Activated T-helper 2 cell treated with anti-CD3 and anti-CD28 coated beads, Interferon-gamma antibody, Interleukin-2, Interleukin-4, amounts not matched to agents 10 μg/mL and 5 μg/mL and 100 μg/mL, durations not matched to agents 14 hours and 24 hours and 36 hours (primary cell): ENCODE results near the gene SORBS1. TPM values are rescaled to one million over a fixed set of nuclear protein-coding genes. Genes with fewer than 3 reads are reported as not detected.

ENCODE experiments used
- DNase-seq: peaks from one replicate; pipeline ENCODE4 v3.0.0; 2021; ENCODE audit warnings: low spot score
- H3K27ac Mint-ChIP-seq: one replicate; pipeline ENCODE4 v1.8.0; 2021; ENCODE audit warnings: mixed read lengths
- H3K27me3 Mint-ChIP-seq: one replicate; pipeline ENCODE4 v1.8.0; 2021; ENCODE audit warnings: low read depth, mixed read lengths
- H3K36me3 Mint-ChIP-seq: one replicate; pipeline ENCODE4 v1.8.0; 2021; ENCODE audit warnings: low read depth, mixed read lengths
- H3K4me1 Mint-ChIP-seq: one replicate; pipeline ENCODE4 v1.8.0; 2021; ENCODE audit warnings: low read depth, mixed read lengths
- H3K4me3 Mint-ChIP-seq: one replicate; pipeline ENCODE4 v1.8.0; 2021; ENCODE audit warnings: low read depth, mild to moderate bottlenecking, moderate library complexity, mixed read lengths
- H3K9me3 Mint-ChIP-seq: one replicate; pipeline ENCODE4 v1.8.0; 2021; ENCODE audit warnings: mixed read lengths
- intact Hi-C: fragments of 100-400 bp; cut with micrococcal nuclease; formaldehyde crosslinking; loops from one replicate; pipeline ENCODE4 v1.15.1; 2023
- total RNA-seq: library from RNA; stranded (reverse); gene quantifications from 2 replicates; pipeline ENCODE4 v1.2.3, GENCODE V29; 2022

SORBS1 gene
- total RNA-seq, 1 donor from 2014 or later, result 0.43 TPM

DNA sequence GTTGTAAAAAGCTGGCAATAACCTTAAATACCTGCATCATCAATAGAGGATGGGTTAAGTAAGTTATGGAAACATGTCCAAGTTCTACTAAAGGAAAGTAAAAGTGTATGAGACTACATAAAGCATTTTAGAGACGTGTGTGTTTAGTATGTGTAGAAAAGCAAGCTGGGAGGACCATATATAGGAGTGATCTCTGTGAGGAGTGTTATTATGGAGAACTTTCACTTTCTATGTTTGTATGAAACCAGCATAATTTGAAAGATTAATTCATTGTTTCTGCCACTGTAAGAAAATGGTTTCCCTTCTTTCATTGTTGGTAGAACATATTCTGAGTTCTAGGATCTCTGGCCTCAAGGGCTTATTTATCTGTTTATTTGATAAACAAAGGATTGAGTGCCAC is 251.2 kb downstream of the SORBS1 start:
- intact Hi-C loops, result no loop called here
- Mint-ChIP-seq H3K27me3 (peaks cover 17% of the 10 kb centered on the region), H3K27ac (no peak overlapping the region), H3K4me1 (peaks cover 24% of the 10 kb centered on the region), H3K9me3 (no peaks in the 10 kb centered on the region), H3K36me3 (no peaks in the 10 kb centered on the region), H3K4me3 (no peak overlapping the region)
- DNase-seq, result no peak

DNA sequence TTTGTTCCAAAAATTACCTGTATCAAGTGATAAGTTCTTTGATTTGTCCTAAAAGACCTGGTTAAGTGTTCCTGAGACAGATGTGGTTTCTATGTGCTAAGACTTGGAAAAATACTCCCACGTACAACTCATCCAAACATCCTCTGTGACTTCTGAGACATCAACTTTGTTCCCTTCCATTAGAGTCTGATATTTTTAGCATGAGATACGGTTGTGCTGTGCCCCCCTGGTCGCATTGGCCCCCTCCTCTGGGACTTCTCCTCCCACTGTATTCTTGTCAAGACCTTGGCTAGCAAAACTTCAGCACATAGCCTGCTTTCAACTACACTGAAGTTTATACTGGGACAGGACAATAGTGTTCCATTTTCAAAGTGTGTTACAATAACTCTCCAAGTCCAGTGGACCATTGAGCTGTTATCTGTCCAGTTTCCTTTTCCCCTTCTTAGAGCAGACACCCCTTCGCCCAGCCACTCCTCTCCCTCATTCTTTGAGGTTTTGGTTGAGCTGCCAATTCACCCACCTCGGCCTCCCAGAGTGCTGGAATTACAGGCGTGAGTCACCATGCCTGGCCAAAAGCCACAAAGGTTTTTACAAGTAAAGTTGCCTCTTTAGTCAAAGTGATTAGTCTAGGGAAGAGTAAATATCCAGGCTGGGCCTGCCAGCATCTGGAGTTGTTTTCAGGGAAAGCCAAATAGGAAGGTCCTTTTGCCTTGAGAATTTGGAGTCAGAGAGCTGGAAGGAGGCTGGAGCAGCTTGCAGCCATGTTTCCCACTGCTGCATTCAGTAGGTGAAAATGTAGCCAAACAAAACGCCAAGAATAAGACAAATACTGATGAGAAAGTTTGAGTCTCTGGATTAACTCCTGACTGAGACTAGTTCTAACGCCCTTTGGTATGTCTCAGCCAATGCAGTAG is 252.5 kb downstream of the SORBS1 start:
- Mint-ChIP-seq H3K4me3 (no peak overlapping the region), H3K9me3 (no peaks in the 10 kb centered on the region), H3K27me3 (peaks cover 12% of the 10 kb centered on the region), H3K4me1 (peaks cover 24% of the 10 kb centered on the region), H3K27ac (no peak overlapping the region), H3K36me3 (no peaks in the 10 kb centered on the region)
- no peak for DNase-seq
- intact Hi-C loops, result no loop called here

DNA sequence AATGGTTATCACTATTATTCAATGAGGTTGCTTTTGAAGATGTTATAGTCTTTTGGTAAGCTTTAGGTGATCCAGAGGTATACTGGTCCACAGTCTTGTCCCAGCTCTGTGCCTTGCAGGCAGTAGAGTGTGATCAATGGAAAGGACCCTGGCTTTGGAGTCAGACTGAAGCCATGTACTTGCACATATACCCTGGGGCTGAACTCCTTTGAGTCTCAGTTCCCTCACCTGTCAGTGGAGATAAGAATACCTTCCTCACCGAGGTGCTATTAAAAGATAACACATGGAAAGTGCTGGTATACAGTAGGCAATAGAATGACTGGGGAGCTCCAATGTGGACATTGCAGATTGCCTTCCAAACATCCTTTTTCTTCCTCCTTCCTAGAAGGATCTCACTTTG is 254.3 kb downstream of the SORBS1 start:
- Mint-ChIP-seq H3K36me3 (no peaks in the 10 kb centered on the region), H3K4me3 (no peak overlapping the region), H3K27me3 (peaks cover 11% of the 10 kb centered on the region), H3K27ac (no peak overlapping the region), H3K4me1 (peaks cover 24% of the 10 kb centered on the region), H3K9me3 (no peaks in the 10 kb centered on the region)
- no peak for DNase-seq
- intact Hi-C loops, result no loop called here

DNA sequence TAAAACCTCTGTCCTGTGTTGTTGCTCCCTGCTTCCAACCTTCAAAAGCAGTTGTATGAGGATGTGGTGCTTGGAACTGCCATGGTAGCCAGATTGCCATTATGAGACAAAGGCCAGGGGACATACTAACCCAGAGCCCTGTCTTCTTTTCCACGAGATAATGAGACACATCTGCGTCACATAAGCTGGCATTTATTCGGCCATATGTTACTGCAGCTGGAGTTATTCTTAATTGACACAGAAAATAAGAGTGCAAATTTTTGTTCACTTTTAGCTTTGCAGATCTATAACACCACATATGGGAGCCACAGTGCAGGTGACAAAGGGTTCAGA is 254.9 kb downstream of the SORBS1 start:
- H3K4me1 Mint-ChIP-seq, result peaks cover 24% of the 10 kb centered on the region
- H3K27ac Mint-ChIP-seq, result no peak overlapping the region
- intact Hi-C loops, result no loop called here
- H3K36me3 Mint-ChIP-seq, result no peaks in the 10 kb centered on the region
- H3K9me3 Mint-ChIP-seq, result no peaks in the 10 kb centered on the region
- peaks cover 8% of the 10 kb centered on the region for H3K27me3 Mint-ChIP-seq
- no peak overlapping the region for H3K4me3 Mint-ChIP-seq
- no peak for DNase-seq

DNA sequence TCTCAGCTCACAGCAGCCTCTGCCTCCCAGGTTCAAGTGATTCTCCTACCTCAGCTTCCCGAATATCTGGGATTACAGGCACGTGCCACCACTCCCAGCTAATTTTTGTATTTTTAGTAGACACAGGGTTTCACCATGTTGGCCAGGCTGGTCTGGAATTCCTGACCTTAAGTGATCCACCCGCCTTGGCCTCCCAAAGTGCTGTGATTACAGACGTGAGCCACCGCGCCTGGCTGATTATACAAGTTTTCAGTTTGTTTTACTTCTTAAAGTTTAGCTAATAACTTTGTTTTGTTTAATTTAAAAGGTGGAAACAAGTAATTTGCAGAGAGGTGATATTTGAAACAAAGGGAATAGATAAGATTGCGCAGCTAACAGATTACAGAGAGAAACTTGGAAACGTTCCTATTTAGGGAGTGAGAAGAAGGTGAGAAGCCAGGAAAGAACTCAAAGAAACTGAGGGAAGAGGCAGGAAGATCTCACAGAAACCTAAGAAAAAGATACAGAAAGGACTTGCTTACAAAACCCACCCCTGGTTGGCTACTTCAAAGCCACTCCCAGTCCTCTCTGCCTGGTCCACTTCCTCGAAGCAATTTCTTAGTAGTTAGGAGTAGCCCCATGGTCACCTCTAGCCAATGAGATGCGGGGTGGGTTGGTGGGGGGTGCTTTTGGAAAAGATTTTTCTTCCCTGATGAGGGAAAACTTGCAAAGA is 255.4 kb downstream of the SORBS1 start:
- intact Hi-C loops, result no loop called here
- DNase-seq, result no peak
- Mint-ChIP-seq H3K36me3 (no peaks in the 10 kb centered on the region), H3K4me1 (peaks cover 23% of the 10 kb centered on the region), H3K9me3 (no peaks in the 10 kb centered on the region), H3K27me3 (peaks cover 8% of the 10 kb centered on the region), H3K27ac (no peak overlapping the region), H3K4me3 (no peak overlapping the region)

DNA sequence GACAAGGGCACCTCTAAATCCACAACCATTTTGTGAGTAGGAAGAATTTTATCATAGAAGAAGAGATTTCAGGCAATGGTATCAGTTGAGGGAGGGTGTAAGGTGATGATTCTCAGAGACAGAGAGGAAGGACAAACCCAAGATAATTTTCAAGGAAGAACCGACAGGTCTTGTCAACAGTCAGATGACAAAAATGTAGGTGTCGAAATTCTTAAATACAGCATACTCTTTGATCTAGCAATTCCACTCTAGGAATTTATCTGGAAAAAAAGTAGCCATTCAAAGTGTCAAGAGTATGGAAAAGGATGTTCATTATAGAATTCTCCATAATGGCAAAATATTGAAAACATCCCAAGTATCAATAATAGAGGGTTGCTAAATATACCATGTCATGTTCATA is 256.2 kb downstream of the SORBS1 start:
- peaks cover 15% of the 10 kb centered on the region for H3K4me1 Mint-ChIP-seq
- intact Hi-C loops, result no loop called here
- H3K27me3 Mint-ChIP-seq, result peaks cover 8% of the 10 kb centered on the region
- DNase-seq, result no peak
- no peaks in the 10 kb centered on the region for H3K36me3 Mint-ChIP-seq
- H3K9me3 Mint-ChIP-seq, result no peaks in the 10 kb centered on the region
- H3K27ac Mint-ChIP-seq, result no peak overlapping the region
- H3K4me3 Mint-ChIP-seq, result no peak overlapping the region

DNA sequence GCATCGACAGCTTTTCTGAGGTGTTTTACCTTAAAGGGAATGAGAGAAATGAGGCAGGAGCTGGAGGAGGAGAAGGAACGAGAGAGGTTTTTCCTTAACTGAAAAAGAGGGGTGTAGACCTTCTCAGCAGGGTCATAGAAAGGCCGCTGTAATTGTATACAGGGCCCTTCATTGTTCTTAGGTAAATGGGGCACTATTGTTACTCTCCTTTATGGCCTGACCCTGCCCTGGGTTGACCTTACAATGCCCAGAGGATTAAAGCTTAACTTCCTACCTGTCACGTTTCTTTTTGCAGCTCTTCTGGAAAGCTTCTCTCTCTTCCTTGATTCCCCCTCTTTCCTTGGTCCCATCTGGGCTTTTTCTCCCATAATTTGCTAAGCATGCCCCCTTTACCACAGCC is 256.7 kb downstream of the SORBS1 start:
- intact Hi-C loops, result no loop called here
- Mint-ChIP-seq H3K4me1 (peaks cover 11% of the 10 kb centered on the region), H3K4me3 (no peak overlapping the region), H3K27me3 (peaks cover 8% of the 10 kb centered on the region), H3K9me3 (no peaks in the 10 kb centered on the region), H3K36me3 (no peaks in the 10 kb centered on the region), H3K27ac (no peak overlapping the region)
- no peak for DNase-seq

DNA sequence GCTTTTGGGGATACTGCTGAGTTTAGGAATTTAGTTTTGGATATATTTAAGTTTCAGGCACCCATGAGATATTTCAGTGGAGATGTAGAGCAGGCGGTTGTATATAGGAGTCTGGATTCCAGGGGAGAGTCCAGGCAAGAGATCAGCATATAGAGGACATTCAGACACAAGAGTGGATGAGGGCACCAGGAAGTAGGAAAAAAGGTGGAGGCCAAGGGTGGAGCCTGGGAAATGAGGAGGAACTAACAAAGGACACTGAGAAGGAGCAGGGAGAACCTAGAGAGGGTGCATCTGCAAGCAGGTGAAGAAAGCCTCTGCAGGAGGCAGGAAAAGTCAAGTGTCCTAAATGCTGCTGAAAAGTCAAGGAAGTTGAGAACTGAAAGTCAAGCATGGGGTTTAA is 257.2 kb downstream of the SORBS1 start:
- Mint-ChIP-seq H3K9me3 (no peaks in the 10 kb centered on the region), H3K27me3 (peaks cover 8% of the 10 kb centered on the region), H3K4me3 (no peak overlapping the region), H3K4me1 (peaks cover 10% of the 10 kb centered on the region), H3K27ac (no peak overlapping the region), H3K36me3 (no peaks in the 10 kb centered on the region)
- DNase-seq, result no peak
- intact Hi-C loops, result no loop called here

DNA sequence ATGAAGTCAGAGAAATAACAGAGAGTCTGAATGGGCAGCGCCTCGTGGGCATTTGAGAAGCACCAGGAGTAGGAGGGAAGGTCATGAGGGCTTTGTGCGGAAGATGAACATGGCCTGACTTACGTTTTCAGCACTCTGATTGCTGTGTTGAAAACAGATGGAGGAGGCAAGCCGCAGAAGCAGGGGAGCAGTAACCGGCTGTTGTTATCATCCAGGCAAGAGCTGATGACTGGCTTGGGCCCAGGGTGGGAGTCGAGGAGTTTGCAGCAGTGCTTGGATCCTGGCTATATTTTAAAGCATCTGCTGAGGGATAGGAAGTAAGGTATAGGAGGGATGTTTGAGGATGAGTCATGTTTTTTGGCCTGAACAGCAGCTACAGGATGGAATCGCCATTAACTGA is 257.6 kb downstream of the SORBS1 start:
- DNase-seq, result no peak
- peaks cover 8% of the 10 kb centered on the region for H3K27me3 Mint-ChIP-seq
- peaks cover 6% of the 10 kb centered on the region for H3K4me1 Mint-ChIP-seq
- H3K27ac Mint-ChIP-seq, result no peak overlapping the region
- H3K4me3 Mint-ChIP-seq, result no peak overlapping the region
- H3K36me3 Mint-ChIP-seq, result no peaks in the 10 kb centered on the region
- intact Hi-C loops, result no loop called here
- H3K9me3 Mint-ChIP-seq, result no peaks in the 10 kb centered on the region

DNA sequence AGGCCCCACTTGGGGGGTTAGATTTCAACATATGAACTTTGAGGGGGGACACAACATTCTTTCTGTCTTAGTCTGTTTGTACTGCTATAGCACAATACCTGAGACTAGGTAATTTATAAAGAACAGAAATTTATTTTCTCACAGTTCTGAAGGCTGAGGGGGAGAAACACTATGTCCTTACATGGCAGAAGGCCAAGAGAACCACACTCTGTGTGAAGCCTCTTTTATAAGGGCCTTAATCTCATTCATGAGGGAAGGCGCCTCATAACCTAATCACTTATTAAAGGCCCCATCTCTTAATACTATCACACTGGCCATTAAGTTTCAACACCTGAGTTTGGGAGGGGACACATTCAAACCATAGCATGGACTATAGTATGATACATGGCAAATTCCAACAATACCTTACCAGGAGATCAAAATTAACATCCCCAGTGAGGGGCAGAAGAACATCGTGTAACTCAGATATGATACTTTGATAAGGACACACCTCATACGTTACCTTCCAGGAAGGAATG is 261.1 kb downstream of the SORBS1 start:
- DNase-seq, result no peak
- no peak overlapping the region for H3K4me3 Mint-ChIP-seq
- intact Hi-C loops, result no loop called here
- H3K9me3 Mint-ChIP-seq, result no peaks in the 10 kb centered on the region
- H3K36me3 Mint-ChIP-seq, result no peaks in the 10 kb centered on the region
- peaks cover 2% of the 10 kb centered on the region for H3K27me3 Mint-ChIP-seq
- H3K4me1 Mint-ChIP-seq, result peaks cover 7% of the 10 kb centered on the region
- H3K27ac Mint-ChIP-seq, result no peak overlapping the region

DNA sequence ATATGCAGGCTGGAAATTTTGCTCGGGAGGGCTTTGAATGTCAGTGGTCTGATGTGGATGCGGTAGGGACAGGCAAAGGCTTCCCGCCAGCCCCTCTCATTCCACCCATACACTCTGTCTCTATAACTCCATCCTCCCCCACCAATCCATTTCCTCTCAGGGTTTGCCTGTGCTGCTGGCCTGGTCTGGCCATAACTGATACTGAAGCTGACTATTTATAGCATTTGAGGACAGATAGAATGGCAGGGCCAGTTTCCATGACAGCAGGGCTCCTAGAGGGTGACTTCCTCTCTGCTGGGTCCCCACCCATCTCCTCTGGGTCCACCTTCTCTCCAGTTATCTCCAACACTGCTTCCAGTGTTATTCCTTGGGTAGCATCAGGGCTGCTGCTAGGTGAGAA is 263.8 kb downstream of the SORBS1 start:
- H3K27me3 Mint-ChIP-seq, result peaks cover 4% of the 10 kb centered on the region
- H3K36me3 Mint-ChIP-seq, result no peaks in the 10 kb centered on the region
- intact Hi-C loops, result loop anchor here (5.0 kb wide), 1 partner anchor 65 kb away; no protein-coding TSS in a partner anchor
- no peak overlapping the region for H3K27ac Mint-ChIP-seq
- no peaks in the 10 kb centered on the region for H3K9me3 Mint-ChIP-seq
- H3K4me3 Mint-ChIP-seq, result no peak overlapping the region
- no peak for DNase-seq
- peaks cover 17% of the 10 kb centered on the region for H3K4me1 Mint-ChIP-seq

DNA sequence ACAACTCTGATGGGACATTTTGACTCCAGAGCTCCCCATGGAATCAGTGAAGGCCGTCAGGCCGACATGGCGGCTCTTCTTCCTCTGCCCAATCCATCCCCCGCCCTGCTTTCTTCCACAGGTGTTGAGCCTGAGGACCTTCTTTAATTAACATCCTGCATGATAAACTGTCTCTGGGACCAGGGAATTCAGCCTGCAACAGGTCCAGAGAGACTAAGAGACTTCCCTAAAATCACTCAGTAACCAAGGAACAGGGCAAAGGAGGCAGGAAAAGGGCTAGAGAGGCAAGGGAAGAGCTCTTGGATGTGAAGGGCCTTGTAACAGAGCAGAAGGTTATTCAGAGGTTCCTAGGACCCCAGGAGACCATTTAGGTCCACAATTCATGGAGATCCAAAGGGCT is 264.4 kb downstream of the SORBS1 start:
- Mint-ChIP-seq H3K4me3 (no peak overlapping the region), H3K36me3 (no peaks in the 10 kb centered on the region), H3K27ac (no peak overlapping the region), H3K27me3 (peaks cover 6% of the 10 kb centered on the region), H3K4me1 (peaks cover 18% of the 10 kb centered on the region), H3K9me3 (no peaks in the 10 kb centered on the region)
- intact Hi-C loops, result loop anchor here (5.0 kb wide), 1 partner anchor 66 kb away; no protein-coding TSS in a partner anchor
- DNase-seq, result no peak
